ENCODE data around the gene S100A2. TPM values are rescaled to one million over a fixed set of nuclear protein-coding genes. Genes with fewer than 3 reads are reported as not detected.
"Not testable (repeated sequence)": the region's sequence is repeated elsewhere in the genome, so short reads cannot be mapped to it uniquely, and the experiment has no call there.

Gene S100A2
- total RNA-seq, 1 donor from 2014 or later, result 5.6 TPM

GRCh38 chr1:153588482-153588881 is 22.8 kb upstream of the S100A2 start:
- no peaks in the 10 kb centered on the region for H3K36me3 ChIP-seq
- no peaks in the 10 kb centered on the region for H3K9me3 ChIP-seq
- intact Hi-C loops (cut with DNase I), result no loop called here
- no peaks in the 10 kb centered on the region for H3K4me1 ChIP-seq
- H3K4me3 ChIP-seq, result no peak overlapping the region
- TF ChIP-seq CTCF (IDR thresholded peaks at IDR 0.05), result no peak
- no peak for ATAC-seq
- no peaks in the 10 kb centered on the region for H3K27me3 ChIP-seq
- H3K27ac ChIP-seq, result no peak overlapping the region
- no peak for DNase-seq

GRCh38 chr1:153588033-153588432 is 22.4 kb upstream of the S100A2 start:
- ATAC-seq; intact Hi-C loops (cut with DNase I): not testable (repeated sequence)

GRCh38 chr1:153587314-153587713 is 21.7 kb upstream of the S100A2 start:
- Histone ChIP-seq H3K9me3 (no peaks in the 10 kb centered on the region), H3K4me1 (no peaks in the 10 kb centered on the region), H3K36me3 (no peaks in the 10 kb centered on the region), H3K27me3 (no peaks in the 10 kb centered on the region), H3K4me3 (no peak overlapping the region), H3K27ac (no peak overlapping the region)
- intact Hi-C loops (cut with DNase I), result no loop called here
- no peak for TF ChIP-seq CTCF (IDR thresholded peaks at IDR 0.05)
- ATAC-seq (no peak), DNase-seq (no peak)

More at GRCh38 chr1:153588033-153588432, 22.4 kb upstream of the S100A2 start:
- not testable (repeated sequence) for H3K4me3 ChIP-seq, H3K4me1 ChIP-seq, H3K27ac ChIP-seq, H3K36me3 ChIP-seq, DNase-seq, H3K9me3 ChIP-seq, H3K27me3 ChIP-seq

- no peak for TF ChIP-seq CTCF (IDR thresholded peaks at IDR 0.05)
- intact Hi-C loops (cut with DNase I), result no loop called here
- Histone ChIP-seq H3K4me1 (no peaks in the 10 kb centered on the region), H3K36me3 (no peaks in the 10 kb centered on the region), H3K9me3 (no peaks in the 10 kb centered on the region), H3K27ac (no peak overlapping the region), H3K27me3 (no peaks in the 10 kb centered on the region), H3K4me3 (no peak overlapping the region)
- DNase-seq, result no peak
- no peak for ATAC-seq
Measured at GRCh38 chr1:153586347-153586746, 20.7 kb upstream of the S100A2 start.

GRCh38 chr1:153585006-153585405 is 19.4 kb upstream of the S100A2 start:
- no peaks in the 10 kb centered on the region for H3K4me1 ChIP-seq
- no peak overlapping the region for H3K4me3 ChIP-seq
- TF ChIP-seq CTCF (IDR thresholded peaks at IDR 0.05), result no peak
- intact Hi-C loops (cut with DNase I), result no loop called here
- ATAC-seq (no peak), DNase-seq (no peak)
- no peaks in the 10 kb centered on the region for H3K9me3 ChIP-seq
- H3K27ac ChIP-seq, result no peak overlapping the region
- H3K36me3 ChIP-seq, result no peaks in the 10 kb centered on the region
- H3K27me3 ChIP-seq, result no peaks in the 10 kb centered on the region

- H3K9me3 ChIP-seq, result no peaks in the 10 kb centered on the region
- no peak overlapping the region for H3K27ac ChIP-seq
- intact Hi-C loops (cut with DNase I), result no loop called here
- no peak overlapping the region for H3K4me3 ChIP-seq
- DNase-seq (no peak), ATAC-seq (no peak)
- no peaks in the 10 kb centered on the region for H3K4me1 ChIP-seq
- TF ChIP-seq CTCF (IDR thresholded peaks at IDR 0.05), result no peak
- H3K36me3 ChIP-seq, result no peaks in the 10 kb centered on the region
- no peaks in the 10 kb centered on the region for H3K27me3 ChIP-seq
Measured at GRCh38 chr1:153583976-153584375, 18.3 kb upstream of the S100A2 start.

- DNase-seq; H3K36me3 ChIP-seq; H3K4me1 ChIP-seq; H3K9me3 ChIP-seq; intact Hi-C loops (cut with DNase I); H3K4me3 ChIP-seq; H3K27ac ChIP-seq; ATAC-seq; H3K27me3 ChIP-seq: not testable (repeated sequence)
Measured at GRCh38 chr1:153583514-153583913, 17.9 kb upstream of the S100A2 start.

GRCh38 chr1:153582836-153583235 is 17.2 kb upstream of the S100A2 start:
- H3K27me3 ChIP-seq; H3K9me3 ChIP-seq; H3K4me1 ChIP-seq; DNase-seq; H3K27ac ChIP-seq; H3K4me3 ChIP-seq; H3K36me3 ChIP-seq; ATAC-seq; intact Hi-C loops (cut with DNase I): not testable (repeated sequence)

All from upper lobe of right lung (tissue), 1 donor.